K562 (cell line): ENCODE measurements around the gene RUVBL1. TPM values are rescaled to one million over a fixed set of nuclear protein-coding genes. Genes with fewer than 3 reads are reported as not detected.
A peak's percentile ranks its signal among the peaks of the same experiment; 100 is the strongest.

Source experiments
- ARID1B ChIP-seq: fragments of 450-650 bp; IDR thresholded peaks from 2 replicates; pipeline ENCODE4 v1.6.1; 2016; ENCODE audit warnings: antibody characterized with exemption, mild to moderate bottlenecking, inconsistent platforms
- BRCA1 ChIP-seq, 2 experiments: fragments of 450-650 bp in 1 of 2; sonication (generic) in 1 of 2; formaldehyde crosslinking in 1 of 2; IDR thresholded peaks; 2 replicates each; pipeline versions ENCODE4 v1.5.0 to v1.6.1; 2017 to 2020; ENCODE audit warnings: mild to moderate bottlenecking in 1 of 2, missing genetic modification reagents in 1 of 2
- CAMTA2 ChIP-seq: fragments of 250-450 bp; sonication (Bioruptor Pico); conservative IDR thresholded peaks from 2 replicates; pipeline ENCODE4 v1.5.1; 2022
- ERF ChIP-seq: fragments of 450-650 bp; formaldehyde crosslinking; IDR thresholded peaks from 2 replicates; pipeline ENCODE4 v1.4.0; 2020; ENCODE audit warnings: mild to moderate bottlenecking, mixed read lengths
- ESRRA ChIP-seq: fragments of 450-650 bp; IDR thresholded peaks from 2 replicates; pipeline ENCODE4 v1.6.1; 2014; ENCODE audit warnings: low read depth, mild to moderate bottlenecking, moderate library complexity, borderline replicate concordance
- FIP1L1 ChIP-seq: fragments of 200-400 bp; formaldehyde crosslinking; IDR thresholded peaks from 2 replicates; pipeline ENCODE4 v1.6.1; 2018; ENCODE audit warnings: mild to moderate bottlenecking, low read depth, low read length; ENCODE audit not compliant: poor library complexity, severe bottlenecking
- IRF9 ChIP-seq: fragments of 450-650 bp; IDR thresholded peaks from 2 replicates; pipeline ENCODE4 v1.6.1; 2016; ENCODE audit warnings: missing biosample characterization, missing genetic modification characterization
- PHB ChIP-seq: fragments of 250-450 bp; sonication (Bioruptor Pico); IDR thresholded peaks from 2 replicates; pipeline ENCODE4 v1.5.0; 2021
- SIX5 ChIP-seq, 2 experiments: IDR thresholded peaks; 2 replicates each; pipeline ENCODE4 v1.6.1; 2011; ENCODE audit warnings: low read length in 2 of 2, borderline replicate concordance in 1 of 2, low read depth in 1 of 2, mild to moderate bottlenecking in 1 of 2, moderate library complexity in 1 of 2; ENCODE audit not compliant: insufficient read depth in 1 of 2
- SP1 ChIP-seq: sonication (generic); formaldehyde crosslinking; IDR thresholded peaks from 2 replicates; pipeline ENCODE4 v1.8.1; 2022; ENCODE audit warnings: mild to moderate bottlenecking, missing genetic modification reagents
- SRSF1 ChIP-seq: fragments of 200-400 bp; formaldehyde crosslinking; IDR thresholded peaks from 2 replicates; pipeline ENCODE4 v1.6.1; 2017; ENCODE audit warnings: mild to moderate bottlenecking, low read depth, low read length, moderate library complexity
- TEAD4 ChIP-seq, 2 experiments: sonication (generic) in 1 of 2; formaldehyde crosslinking in 1 of 2; IDR thresholded peaks; 2 replicates each; pipeline versions ENCODE4 v1.6.1 to v1.8.0; 2012 to 2022; ENCODE audit warnings: borderline replicate concordance in 1 of 2, inconsistent platforms in 1 of 2, low read length in 1 of 2, mild to moderate bottlenecking in 1 of 2, missing genetic modification reagents in 1 of 2
- XRCC4 ChIP-seq: IDR thresholded peaks from one replicate; pipeline ENCODE4 v1.6.1; 2011; ENCODE audit not compliant: insufficient read depth, insufficient read length; ENCODE audit errors: extremely low read depth
- ZBTB12 ChIP-seq: fragments of 250-450 bp; sonication (Bioruptor Pico); IDR thresholded peaks from 2 replicates; pipeline ENCODE4 v1.4.0; 2020
- ZFP1 ChIP-seq: fragments of 450-650 bp; formaldehyde crosslinking; IDR thresholded peaks from 2 replicates; pipeline ENCODE4 v1.4.0; 2020; ENCODE audit warnings: mild to moderate bottlenecking, mixed read lengths
- polyA plus RNA-seq, 8 experiments: library from polyadenylated mRNA; depleted of rRNA in 4 of 8; stranded (reverse) in 5 of 8; unstranded in 3 of 8; fragments of >200 nt; fragmentation: Nextera tagmentation in 2 of 8; fragmentation: Illumina TruSeq in 1 of 8; extraction: Ambion mirVana in 2 of 8; extraction: Trizol in 1 of 8; gene quantifications; 2 replicates each; pipeline versions ENCODE4 v1.2.1 to v1.2.3, GENCODE V29; 2011 to 2014; ENCODE audit warnings: inconsistent platforms in 1 of 8, missing spikeins in 1 of 8
- total RNA-seq, 7 experiments: library from RNA; depleted of rRNA in 6 of 7; stranded (reverse); fragments of >200 nt in 6 of 7; fragmentation: Illumina TruSeq in 2 of 7; extraction: Trizol in 2 of 7; gene quantifications; 2 replicates each; pipeline versions ENCODE4 v1.2.1 to v1.2.3, GENCODE V29; 2011 to 2021; ENCODE audit warnings: low replicate concordance in 1 of 7
- TF ChIP-seq, protein P1 (sequence below): IDR thresholded peaks from 2 replicates; pipeline ENCODE4 v1.6.1; 2014; ENCODE audit warnings: antibody characterized with exemption
- TF ChIP-seq, protein P2 (sequence below): sonication (generic); formaldehyde crosslinking; IDR thresholded peaks from 2 replicates; pipeline ENCODE4 v1.8.0; 2022; ENCODE audit warnings: mild to moderate bottlenecking, low read depth, missing genetic modification reagents
- TF ChIP-seq, protein P3 (sequence below): fragments of 450-650 bp; formaldehyde crosslinking; IDR thresholded peaks from 2 replicates; pipeline ENCODE4 v1.4.0; 2020; ENCODE audit warnings: mild to moderate bottlenecking, mixed read lengths
- TF ChIP-seq, protein P4 (sequence below): fragments of 250-450 bp; sonication (Bioruptor Pico); IDR thresholded peaks from 2 replicates; pipeline ENCODE4 v1.8.0; 2021; ENCODE audit warnings: moderate library complexity, mild to moderate bottlenecking, inconsistent platforms

The RUVBL1 gene
- total and polyA plus RNA-seq, 9 of the 15 experiments (the other 6 are each of a cell fraction or from before 2014, with no cell fraction given): 20.7 to 147 (median 113) TPM

- TF ChIP-seq, protein P1, sequence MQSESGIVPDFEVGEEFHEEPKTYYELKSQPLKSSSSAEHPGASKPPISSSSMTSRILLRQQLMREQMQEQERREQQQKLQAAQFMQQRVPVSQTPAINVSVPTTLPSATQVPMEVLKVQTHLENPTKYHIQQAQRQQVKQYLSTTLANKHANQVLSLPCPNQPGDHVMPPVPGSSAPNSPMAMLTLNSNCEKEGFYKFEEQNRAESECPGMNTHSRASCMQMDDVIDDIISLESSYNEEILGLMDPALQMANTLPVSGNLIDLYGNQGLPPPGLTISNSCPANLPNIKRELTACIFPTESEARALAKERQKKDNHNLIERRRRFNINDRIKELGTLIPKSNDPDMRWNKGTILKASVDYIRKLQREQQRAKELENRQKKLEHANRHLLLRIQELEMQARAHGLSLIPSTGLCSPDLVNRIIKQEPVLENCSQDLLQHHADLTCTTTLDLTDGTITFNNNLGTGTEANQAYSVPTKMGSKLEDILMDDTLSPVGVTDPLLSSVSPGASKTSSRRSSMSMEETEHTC: no peak
- TF ChIP-seq ZFP1 (CRISPR knock-in tag): no peak
- no peak for TF ChIP-seq CAMTA2 (CRISPR knock-in tag)
- peak; percentile 41 to 43; a peak in 2 of 4 replicates for TF ChIP-seq SIX5 (IDR thresholded peaks at IDR 0.05; ENCODE audit: borderline replicate concordance in 1 of 2, insufficient read depth in 1 of 2, low read depth in 1 of 2, low read length in 2 of 2)
- TF ChIP-seq BRCA1 (IDR thresholded peaks at IDR 0.05): no peak
- no peak for TF ChIP-seq BRCA1 (CRISPR knock-in tag; IDR thresholded peaks at IDR 0.05)
- peak; percentile 37; the same call in 1 of the 2 replicates for TF ChIP-seq ZBTB12 (CRISPR knock-in tag)
- TF ChIP-seq, protein P2, sequence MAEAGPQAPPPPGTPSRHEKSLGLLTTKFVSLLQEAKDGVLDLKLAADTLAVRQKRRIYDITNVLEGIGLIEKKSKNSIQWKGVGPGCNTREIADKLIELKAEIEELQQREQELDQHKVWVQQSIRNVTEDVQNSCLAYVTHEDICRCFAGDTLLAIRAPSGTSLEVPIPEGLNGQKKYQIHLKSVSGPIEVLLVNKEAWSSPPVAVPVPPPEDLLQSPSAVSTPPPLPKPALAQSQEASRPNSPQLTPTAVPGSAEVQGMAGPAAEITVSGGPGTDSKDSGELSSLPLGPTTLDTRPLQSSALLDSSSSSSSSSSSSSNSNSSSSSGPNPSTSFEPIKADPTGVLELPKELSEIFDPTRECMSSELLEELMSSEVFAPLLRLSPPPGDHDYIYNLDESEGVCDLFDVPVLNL (CRISPR knock-in tag): no peak
- TF ChIP-seq, protein P3, sequence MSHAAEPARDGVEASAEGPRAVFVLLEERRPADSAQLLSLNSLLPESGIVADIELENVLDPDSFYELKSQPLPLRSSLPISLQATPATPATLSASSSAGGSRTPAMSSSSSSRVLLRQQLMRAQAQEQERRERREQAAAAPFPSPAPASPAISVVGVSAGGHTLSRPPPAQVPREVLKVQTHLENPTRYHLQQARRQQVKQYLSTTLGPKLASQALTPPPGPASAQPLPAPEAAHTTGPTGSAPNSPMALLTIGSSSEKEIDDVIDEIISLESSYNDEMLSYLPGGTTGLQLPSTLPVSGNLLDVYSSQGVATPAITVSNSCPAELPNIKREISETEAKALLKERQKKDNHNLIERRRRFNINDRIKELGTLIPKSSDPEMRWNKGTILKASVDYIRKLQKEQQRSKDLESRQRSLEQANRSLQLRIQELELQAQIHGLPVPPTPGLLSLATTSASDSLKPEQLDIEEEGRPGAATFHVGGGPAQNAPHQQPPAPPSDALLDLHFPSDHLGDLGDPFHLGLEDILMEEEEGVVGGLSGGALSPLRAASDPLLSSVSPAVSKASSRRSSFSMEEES (CRISPR knock-in tag): no peak
- TF ChIP-seq XRCC4: no peak
- no peak for TF ChIP-seq FIP1L1
- no peak for TF ChIP-seq SRSF1
- no peak for TF ChIP-seq ARID1B
- peak; percentile 89 for TF ChIP-seq SP1
- no peak for TF ChIP-seq IRF9
- TF ChIP-seq TEAD4 (IDR thresholded peaks at IDR 0.05; ENCODE audit: low read length): no peak
- TF ChIP-seq TEAD4 (CRISPR knock-in tag; IDR thresholded peaks at IDR 0.05; ENCODE audit: borderline replicate concordance): no peak
- TF ChIP-seq PHB (CRISPR knock-in tag): no peak
- no peak for TF ChIP-seq ERF
- TF ChIP-seq, protein P4, sequence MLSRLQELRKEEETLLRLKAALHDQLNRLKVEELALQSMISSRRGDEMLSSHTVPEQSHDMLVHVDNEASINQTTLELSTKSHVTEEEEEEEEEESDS: no peak
- TF ChIP-seq ESRRA: peak; percentile 43; the same call in 1 of the 2 replicates
These were observed at the start of gene RUVBL1 (continued) for GRCh38 chr3:128123538-128124368.
